Left lobe of liver (tissue), 2 donors: ENCODE results near the gene RBMS3. TPM values are rescaled to one million over a fixed set of nuclear protein-coding genes. Genes with fewer than 3 reads are reported as not detected.

Experiments
- ATAC-seq: fragments of 200-7000 bp; cut with Tn5 transposase; one replicate; pipeline ENCODE4 v1.9.1; 2020; ENCODE audit warnings: mild to moderate bottlenecking, moderate library complexity
- DNase-seq: peaks from one replicate; pipeline ENCODE4 v3.0.0-alpha.2; 2020; ENCODE audit warnings: low spot score
- total RNA-seq: library from RNA; stranded (reverse); gene quantifications from one replicate; pipeline ENCODE4 v1.2.1, GENCODE V29; 2021
- donor health status: DM: no; HTN: no; CAD: no; lungs with moderate emphysema.
- donor health status: DM: no; HTN: yes; CAD: no.

RBMS3 gene
- total RNA-seq, 1 donor from 2014 or later = 9.6 TPM

GRCh38 chr3:29606416-29606815, 325.5 kb downstream of the RBMS3 start:
- DNase-seq (no peak), ATAC-seq (no peak)

DNA sequence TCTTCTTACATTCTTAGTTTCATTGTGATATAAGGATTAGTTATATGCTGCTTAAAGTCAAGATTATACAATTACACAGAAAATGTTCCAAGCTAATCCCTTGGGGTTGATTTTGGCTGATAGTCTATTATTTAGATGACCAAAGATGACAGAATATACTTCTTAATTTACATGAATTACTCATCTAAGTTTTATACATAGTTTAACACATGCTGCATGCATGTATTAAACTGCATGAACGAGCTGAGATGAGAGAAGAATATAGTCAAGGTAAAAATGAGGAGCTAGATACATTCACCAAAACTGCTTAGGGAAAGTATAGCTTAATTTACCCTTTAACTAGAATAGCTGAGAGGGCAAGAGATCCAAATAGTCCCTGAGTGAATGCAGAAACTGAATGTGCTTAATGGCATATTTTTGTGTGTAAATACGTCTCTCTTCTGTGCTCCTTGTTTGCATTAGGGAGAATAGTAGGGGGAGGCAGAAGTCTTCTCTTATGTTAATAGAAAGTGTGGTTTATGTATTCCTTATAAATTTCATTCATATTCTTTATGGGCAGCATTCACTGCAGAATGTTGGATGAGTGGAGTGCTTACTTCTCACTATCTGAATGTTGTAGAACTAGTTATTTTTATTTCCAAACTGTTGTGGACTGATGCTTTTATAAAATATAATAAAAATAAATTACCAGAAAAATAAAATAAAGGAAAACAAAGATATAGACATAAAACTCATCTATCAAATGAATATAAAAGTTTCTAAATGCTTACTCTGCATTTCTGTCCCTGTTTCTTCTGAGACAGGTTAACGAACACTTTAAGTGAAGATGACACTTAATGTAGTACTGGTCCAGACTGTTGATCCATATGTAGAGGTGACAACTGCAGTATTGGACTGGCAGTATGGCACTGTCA, 327.8 kb downstream of the RBMS3 start:
- no peak for DNase-seq
- ATAC-seq = no peak

DNA sequence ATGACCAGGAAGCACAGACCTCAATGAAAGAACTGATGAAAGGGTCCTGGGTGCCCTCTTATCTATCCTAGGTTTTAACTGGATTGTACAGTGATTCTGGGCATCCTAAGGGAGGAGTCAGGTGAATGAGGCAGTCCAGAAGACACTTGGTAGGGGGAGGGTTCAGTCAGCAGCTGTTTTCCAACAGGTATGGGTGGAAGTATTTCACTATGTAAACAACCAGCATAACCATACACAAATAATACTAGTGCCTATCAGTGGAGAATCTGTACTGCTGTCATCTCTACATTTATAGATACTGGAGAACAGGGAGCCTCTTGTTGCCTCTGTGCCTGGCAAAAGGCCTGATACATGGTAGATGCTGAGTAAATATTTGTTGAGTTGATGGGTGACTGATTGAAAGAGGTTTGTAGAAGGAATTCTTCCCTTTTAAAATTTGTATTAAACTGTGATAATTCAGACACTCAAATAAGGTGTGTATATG, 328.5 kb downstream of the RBMS3 start:
- ATAC-seq = no peak
- DNase-seq = no peak

DNA sequence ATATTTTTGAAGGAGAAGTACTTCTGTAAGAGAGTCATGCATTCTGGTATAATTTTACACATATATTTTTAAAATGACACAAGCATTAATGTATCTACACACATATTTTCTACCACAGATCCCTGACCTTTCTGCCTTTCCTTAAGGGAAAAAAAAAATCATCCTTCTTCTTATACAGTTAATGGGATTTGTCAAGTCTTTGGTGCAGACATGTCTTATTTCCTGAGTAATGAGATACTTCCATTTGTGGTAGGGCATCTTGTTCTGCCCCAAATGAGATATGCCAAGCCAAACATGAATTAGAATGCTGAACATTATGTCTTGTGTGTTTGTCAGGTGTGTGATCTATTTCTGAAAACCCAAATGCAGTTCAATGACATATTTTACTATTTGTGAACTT, 329.9 kb downstream of the RBMS3 start:
- DNase-seq = no peak

GRCh38 chr3:29611252-29611651, 330.4 kb downstream of the RBMS3 start:
- no peak for ATAC-seq
- DNase-seq = no peak

More for the DNA sequence above, 329.9 kb downstream of the RBMS3 start:
- ATAC-seq = no peak

- DNase-seq (no peak), ATAC-seq (no peak)
These were observed 331.7 kb downstream of the RBMS3 start for GRCh38 chr3:29612536-29612935.

DNA sequence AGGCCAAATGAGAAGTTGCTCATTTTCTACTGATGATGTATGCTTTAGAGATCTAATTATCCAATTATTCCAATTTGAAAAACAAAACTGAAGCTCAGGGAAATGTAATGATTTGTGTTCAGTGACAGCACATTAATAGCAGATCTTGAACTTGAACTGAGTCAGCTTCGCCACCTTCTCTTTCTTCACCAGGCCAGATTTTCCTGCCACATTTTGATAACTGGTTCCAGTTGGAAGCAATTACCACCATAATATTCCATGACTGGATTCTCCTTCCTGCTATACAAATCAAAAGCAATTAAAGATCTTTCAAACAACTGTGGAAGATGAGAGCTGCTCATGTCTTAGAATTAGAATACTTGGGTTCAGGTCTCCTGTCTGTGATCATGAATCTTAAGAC, 334.1 kb downstream of the RBMS3 start:
- no peak for DNase-seq
- ATAC-seq = no peak

- DNase-seq (no peak), ATAC-seq (peak; percentile 13)
These were observed 337.8 kb downstream of the RBMS3 start for GRCh38 chr3:29618395-29619282.

GRCh38 chr3:29619676-29620075, 338.8 kb downstream of the RBMS3 start:
- no peak for DNase-seq
- no peak for ATAC-seq

DNA sequence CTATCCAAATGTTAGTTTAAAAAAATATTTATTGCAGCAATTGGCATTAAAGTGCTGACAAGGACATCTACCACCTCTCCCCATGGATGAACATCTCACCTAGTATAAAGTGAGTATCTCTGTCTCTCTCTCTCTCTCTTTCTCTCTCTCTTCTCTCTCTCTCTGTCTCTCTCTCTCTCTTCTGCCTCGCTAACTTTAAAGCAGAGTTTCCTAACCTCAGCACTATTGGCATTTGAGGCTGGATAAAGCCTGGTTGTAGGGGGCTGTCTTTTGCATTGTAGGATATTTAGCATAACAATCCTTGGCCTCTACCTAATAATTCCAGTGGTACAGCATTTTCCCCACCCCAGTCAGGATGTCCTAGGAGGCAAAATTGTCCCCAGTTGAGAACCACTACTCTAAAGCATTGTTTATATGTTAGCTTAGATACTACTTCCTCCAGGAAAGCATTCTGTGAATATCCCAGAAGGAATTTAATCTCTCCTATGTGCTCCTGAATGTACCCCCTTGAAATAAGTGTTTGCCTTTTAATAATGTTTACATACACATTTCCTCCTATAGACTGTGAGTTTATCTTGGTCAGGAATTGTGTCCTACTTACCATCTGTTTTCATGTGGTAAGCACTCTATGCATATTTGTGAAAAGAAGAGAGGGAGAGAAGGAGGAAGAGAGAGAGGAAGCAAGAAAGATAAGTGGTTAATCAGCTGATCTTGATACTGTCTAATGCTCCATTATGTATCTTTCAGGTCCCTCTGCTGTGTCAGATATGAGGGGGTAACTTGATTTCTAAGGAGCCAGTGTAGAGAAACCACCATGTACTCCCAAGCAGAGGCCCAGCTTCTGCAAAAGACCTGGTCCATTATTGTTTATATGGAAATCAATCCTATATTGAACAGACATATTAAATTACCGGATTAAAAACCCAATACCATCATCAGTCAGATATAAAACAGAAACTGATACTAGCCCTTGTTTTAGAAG, 346.6 kb downstream of the RBMS3 start:
- DNase-seq (no peak), ATAC-seq (no peak)

- DNase-seq = no peak
- ATAC-seq = no peak
These were observed 347.9 kb downstream of the RBMS3 start for GRCh38 chr3:29628795-29629194.

DNA sequence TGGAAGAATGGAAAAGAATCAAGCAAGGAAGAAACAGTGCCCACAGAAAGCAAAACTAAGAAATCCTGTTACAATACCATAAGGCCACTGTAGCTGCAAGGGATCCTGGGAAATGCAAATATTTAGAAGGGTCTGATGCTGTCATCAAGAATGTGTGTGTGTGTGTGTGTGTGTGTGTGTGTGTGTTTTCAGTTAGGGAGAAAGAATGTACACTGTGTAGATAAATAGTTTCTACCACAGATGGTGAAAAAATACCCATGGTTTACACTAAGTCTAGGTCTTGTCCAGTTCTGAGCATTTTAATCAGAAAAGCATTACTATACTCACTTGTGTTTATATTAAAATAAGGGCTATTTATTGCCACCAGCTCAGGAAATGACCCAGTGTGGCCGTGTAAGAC, 355.0 kb downstream of the RBMS3 start:
- DNase-seq (no peak), ATAC-seq (no peak)

GRCh38 chr3:29637068-29637467, 356.2 kb downstream of the RBMS3 start:
- ATAC-seq (no peak), DNase-seq (no peak)

GRCh38 chr3:29639578-29640290, 358.9 kb downstream of the RBMS3 start:
- ATAC-seq (no peak), DNase-seq (no peak)

- no peak for ATAC-seq
- DNase-seq = no peak
These were observed 361.6 kb downstream of the RBMS3 start for GRCh38 chr3:29642393-29643033.

DNA sequence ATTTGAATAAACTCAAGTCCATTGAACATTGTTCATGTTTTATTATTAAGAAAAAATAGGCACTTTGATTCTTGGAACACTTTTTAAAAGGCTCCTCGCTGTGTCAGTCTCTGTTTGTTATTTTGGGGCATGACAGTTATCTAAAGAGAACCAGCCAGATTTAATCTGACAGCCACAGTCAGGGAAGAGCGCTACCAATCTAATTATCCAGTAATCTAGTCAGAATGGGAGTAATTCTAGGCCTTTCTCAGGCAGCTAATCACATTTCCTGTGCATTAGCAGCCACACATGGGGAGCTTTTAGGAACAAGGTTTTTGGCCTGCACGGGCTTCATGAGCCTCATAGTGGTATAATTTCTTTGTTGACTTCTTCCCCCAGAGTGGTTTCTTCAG, 362.2 kb downstream of the RBMS3 start:
- ATAC-seq (no peak), DNase-seq (no peak)

GRCh38 chr3:29644261-29644660, 363.4 kb downstream of the RBMS3 start:
- no peak for ATAC-seq
- no peak for DNase-seq

DNA sequence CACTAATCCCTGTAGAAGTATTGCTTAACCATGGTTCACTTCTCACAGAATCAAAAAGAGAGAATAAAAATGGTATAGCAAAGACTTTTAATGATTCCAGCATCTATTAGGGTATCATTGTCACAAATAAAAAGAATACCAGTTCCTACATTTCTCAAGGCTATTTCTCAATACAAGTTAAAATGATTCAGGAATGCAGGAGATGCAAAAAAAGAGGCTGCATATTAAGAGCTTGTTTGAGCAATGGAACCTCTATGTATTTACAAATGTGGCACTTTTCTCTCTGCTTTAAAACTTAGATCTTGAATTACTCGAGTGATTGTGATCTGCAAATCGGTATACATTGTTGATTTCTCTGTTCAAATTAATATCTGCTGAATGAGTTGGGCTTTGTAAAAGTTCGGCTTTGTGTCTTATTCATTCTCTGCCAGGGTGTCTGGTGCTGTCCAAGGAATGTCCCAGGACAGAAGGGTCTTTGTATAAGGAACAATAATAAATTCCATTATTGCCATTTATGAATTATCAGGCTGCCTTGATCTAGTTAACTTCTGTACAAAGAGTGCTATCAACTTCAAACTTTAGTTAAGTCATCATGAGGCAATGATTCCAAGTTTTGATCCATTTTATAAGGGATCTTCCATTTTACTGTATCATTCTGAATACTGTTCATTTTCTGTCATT, 364.2 kb downstream of the RBMS3 start:
- ATAC-seq = no peak
- no peak for DNase-seq

DNA sequence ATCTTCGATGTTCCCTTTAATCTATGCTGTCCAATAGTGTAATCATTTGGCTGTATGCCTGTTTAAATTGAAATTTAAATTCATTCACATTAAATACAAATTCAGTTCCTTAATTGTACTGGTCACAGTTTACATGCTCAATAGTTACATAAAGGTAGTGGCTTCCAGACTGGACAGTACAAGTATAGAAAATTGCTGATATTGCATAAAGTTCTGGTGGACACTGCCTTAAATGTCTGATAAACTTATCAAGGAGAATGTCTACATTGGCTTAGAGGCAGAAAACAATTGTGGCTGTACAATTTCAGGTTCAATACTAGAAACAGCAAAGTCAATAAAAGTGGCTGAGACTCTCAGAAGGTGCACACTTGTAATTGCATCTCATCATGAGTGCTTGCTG, 365.2 kb downstream of the RBMS3 start:
- no peak for ATAC-seq
- DNase-seq = no peak
